Skin of body (tissue), 2 donors: ENCODE measurements around the gene NEK11. TPM values are rescaled to one million over a fixed set of nuclear protein-coding genes. Genes with fewer than 3 reads are reported as not detected.

Experiments
- DNase-seq: peaks from one replicate; lab custom pipeline; 2025; lab: John Stamatoyannopoulos, UW
- total RNA-seq: library from RNA; depleted of rRNA; stranded (reverse); fragments of >200 nt; gene quantifications from one replicate; pipeline ENCODE4 v1.2.3, GENCODE V29; 2014

Gene NEK11
- total RNA-seq, 1 donor from 2014 or later, result 14.9 TPM

DNA sequence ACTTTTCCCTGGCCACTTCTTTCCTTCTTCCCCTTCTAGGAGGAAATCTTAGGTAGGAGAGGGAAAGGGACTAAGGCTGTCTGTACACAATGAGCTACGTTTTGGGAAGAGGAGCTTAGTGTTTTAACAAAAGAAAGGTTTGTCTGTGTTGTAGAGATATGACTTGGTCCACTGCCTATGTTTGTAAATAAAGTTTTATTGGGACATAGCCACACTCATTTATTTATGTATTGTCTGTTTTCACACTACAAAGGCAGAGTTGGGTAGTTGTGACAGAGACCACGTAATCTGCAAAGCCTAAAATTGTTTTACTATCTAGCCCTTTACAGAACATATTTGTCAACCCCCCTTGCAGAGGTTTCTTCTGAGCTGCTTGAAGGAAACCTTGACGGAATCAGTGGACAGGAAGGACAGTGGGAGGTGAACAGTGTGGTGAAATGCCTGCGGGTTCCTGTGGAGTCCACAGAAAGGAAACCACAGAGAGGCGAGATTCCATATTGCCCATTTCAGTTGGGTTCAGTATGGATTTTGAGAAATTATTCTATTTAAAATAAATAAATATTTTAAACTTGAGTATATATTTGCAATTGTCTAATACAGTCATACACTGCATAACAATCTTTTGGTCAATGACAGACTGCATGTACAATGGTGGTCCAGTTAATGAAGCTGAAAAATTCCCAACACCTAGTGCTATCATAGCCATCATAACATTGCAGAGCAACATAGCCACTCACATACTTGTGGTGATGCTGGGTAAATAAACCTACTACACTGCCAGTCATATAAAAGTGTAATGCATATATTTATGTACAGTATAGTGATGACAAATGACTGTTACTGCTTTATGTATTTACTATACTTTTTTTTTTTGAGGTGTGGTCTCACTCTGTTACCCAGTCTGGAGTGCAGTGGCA lies 197.0 kb downstream of the NEK11 start:
- DNase-seq, result no peak

DNA sequence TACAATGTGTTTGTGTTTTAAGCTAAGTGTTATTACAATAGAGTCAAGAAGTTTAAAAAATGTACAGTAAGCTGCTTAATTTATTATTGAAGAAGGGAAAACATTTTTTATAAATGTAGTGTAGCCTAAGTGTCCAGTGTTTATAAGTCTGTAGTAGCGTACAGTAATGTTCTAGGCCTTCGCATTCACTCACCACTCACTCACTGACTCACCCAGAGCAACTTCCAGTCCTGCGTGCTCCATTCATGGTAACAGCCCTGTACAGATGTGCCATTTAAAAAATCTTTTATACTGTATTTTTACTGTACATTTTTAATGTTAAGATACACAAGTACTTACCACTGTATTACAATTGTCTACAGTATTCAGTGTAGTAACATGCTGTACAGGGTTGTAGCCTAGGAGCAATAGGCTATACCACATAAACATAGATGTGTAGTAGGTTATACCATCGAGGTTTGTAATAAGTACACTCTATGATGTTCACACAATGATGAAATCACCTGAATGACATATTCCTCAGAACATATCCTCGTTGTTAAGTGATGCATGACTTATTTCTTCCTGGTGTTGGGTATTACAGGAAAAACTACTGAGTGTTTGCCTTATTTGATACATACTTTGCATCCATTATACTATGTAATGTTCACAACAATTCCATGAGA lies 198.3 kb downstream of the NEK11 start:
- DNase-seq, result no peak

DNA sequence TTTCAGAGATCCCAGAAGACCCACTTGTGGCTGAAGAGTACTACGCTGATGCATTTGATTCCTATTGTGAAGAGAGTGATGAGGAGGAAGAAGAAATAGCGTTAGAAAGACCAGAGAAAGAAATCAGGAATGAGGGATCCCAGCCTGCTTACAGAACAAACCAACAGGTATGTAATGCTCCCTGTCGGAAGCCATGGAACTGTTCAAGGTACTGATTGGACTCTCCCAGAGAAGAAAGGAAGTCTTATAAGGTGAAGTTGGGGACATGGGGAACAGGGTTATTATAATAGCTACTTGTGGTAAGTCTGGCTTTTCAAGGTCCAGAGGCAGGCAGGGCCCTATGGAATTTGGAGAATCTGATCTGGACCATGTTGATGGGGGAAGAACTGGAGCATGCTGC lies 201.8 kb downstream of the NEK11 start:
- no peak for DNase-seq

DNA sequence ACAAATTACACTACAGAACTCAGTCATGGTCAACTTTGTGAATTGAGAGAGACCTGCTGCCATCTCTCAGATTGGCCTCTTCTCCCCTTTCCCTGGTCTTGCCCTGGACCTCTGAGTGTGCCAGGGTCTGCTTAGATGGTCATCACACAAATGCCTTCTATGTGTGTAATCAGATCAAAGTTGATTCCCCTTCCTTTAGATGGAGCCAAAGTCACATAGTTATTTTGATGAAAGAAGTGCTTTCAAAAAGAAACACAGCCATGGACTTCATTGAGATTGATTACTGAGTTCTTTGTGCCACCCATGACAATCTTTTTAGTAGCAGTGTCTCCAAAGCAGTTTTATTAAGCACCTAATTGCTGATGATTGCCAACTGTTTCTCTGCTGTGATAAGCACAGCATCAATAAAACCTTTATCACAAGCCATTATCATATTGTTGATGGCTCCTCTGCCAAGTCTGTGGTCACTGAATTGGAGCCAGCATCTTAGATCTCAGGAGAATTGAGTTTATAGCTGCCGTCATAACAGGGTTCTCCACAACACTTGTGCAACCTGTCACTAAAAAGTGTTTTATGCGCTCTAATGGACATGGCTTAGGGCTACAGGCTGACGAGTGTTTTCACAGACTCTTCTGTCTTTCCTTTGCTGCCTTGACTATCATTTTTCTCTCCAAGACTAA lies 205.2 kb downstream of the NEK11 start:
- no peak for DNase-seq

DNA sequence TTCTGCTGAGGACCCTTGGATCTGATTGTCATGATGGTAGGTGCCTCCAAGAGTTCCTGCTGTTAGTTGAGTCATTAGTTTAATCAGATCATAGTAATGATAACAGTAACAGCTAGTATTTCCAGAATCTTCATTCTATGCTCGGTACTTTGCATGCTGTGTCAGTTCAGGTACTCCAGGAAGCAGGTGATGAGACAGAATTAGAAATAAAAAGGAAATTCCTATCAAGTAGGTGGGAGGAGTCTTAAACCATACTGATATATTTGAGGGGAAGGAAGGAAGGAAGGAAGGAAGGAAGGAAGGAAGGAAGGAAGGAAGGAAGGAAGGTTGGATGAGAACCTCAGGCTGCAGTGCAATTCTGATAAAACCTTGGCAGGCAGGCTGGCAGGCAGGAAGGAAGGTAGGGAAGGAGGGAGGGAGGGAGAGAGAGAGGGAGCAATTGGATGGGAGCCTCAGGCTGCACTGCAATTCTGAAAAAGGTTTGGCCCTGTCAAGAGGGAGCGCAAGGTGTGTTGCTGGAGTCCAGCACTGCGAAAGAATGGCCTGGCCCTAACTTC lies 206.1 kb downstream of the NEK11 start:
- no peak for DNase-seq

DNA sequence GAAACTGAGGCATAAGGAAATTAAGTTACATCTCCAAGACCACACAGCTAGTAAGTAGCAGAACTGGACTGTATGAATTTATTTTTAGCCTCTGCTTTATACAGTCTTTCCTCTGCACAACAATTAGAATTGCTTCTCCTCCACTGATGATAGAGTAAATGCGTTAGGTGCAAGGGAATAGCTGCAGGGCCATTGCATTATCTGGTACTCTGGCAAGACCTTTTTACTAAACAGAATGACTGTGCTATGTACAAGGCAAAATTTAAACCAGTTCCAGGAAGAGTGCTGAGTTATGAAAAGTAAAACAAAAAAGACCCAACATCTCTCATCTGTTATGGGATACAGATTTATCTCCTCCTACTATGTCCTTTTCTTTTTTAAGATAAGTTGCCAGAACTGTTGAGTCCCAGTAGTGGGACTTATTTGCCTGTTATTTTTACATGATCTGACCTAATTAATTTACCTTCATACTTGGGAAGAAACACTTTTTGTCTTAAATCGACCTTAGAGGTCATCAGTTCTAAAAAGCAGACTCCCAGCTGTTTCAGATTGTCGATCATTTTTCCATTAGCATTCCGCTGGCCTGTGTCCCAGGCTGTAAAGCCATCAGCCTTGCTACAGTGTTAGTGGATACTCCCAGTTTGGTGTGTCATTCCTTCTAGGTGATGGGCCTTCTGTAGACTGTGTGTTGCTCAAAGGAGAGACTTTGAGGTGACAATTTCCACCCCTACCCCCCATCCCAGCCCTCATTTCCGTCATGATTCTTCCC lies 207.4 kb downstream of the NEK11 start:
- peak; percentile 9 for DNase-seq

DNA sequence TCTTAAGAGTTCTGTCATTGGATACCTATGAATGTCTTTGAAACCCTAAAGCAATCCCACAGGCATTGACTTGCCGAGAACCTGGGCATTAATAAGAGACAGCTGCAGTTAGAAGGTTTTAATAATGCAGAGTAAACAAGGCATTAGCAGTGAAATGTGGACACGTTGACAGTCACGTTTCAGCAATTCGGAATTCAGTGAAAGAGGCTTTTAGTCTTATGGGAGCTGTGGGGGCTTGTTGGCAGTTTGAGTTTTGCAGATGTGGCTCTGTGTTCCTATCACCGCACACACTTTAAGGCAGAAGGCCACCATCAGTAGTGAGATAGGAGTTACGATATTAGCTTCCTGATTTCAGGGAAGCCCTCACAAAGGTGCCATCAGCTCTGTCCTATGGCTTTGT lies 209.7 kb downstream of the NEK11 start:
- DNase-seq, result no peak

DNA sequence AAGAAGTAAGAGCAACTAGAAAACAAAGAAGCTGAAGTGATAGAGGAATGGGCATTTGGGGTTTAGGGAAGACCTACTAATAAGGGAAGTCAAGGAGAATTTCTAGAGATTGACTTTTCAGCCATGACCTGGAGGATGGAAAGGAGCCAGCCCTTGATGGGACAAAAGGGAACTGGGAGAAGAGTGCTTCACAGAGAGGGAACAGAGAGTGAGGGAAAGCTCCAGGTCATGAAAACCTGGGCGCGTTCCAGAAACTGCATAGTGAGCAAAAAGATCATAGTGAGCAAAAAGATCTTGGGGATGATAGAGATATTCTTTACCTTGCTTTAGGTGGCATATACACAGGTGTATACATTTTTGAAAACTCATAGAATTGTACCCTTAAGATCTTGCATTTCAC lies 211.8 kb downstream of the NEK11 start:
- DNase-seq, result no peak

DNA sequence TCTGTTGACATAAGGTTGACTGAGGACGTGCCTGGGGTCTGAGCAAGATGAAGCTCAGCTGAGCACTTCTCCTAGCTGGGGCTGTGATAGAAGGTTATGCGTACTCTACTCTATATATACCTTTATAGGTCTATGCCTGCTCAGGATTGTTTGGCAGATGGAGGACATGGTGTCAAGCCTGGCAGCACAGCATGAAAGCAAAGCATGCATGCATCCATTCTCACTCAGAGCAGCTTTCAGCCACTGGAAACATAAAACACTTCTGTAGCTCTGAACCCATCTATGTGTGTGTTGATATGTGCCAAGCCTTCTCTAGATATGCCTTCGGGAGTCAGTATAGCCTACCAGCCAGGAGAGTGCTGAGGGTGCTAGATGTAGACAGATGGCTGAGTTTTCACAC lies 212.6 kb downstream of the NEK11 start:
- no peak for DNase-seq

DNA sequence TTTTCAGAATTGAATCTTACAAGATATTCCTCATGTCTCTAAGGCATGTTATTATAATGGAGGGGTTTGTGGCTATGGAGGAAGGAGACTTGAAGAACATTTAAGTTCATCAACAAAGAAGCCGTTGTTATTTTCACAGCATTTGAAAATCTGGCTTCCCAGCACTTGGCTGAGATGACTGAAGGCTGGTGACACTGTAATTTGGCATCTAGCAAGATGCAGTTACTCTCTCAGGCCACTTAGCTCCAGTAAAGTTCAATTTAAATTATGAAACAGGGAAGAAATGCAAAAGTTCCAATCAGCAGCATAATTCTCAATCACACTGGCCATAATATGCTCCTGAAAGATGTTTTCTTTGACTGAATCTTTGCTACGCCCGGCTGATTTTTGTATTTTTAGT lies 215.5 kb downstream of the NEK11 start:
- no peak for DNase-seq

DNA sequence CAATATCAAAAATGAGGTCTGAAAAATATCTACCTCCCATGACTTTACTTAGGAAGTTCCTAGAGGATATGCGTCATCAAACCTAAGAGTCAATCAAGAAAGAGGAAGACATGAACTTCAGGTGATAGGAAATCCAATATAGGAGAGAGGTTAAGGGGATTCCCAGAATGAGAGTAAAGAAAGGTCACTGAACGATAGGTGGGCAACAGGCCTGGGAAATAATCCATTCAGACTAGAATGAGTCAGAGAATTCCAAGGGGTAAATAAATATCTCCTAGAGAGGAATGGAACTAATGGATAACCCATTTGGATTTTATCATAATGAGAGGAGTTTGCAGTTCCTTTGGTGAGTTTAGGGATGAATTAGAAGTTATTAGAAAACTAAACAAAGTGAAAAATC lies 223.8 kb downstream of the NEK11 start:
- DNase-seq, result no peak

DNA sequence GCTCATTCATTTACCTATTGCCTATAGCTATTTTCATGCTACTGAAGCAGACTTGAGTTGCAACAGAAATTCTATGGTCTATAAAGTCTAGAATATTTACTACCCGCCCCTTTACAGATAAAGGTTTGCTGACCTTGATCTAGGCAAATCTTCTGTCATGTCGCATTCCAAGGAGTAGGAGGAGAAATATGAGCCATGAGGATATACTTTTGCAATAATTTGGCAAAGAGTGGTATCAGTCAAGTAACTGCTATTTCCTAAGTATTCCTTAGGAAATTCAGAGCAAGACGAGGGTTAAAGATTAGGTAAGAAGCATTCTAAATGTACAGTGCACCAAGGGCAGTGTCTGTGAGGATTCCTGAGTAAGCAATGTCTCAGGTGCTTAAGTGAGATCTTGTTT lies 233.8 kb downstream of the NEK11 start:
- DNase-seq, result no peak

DNA sequence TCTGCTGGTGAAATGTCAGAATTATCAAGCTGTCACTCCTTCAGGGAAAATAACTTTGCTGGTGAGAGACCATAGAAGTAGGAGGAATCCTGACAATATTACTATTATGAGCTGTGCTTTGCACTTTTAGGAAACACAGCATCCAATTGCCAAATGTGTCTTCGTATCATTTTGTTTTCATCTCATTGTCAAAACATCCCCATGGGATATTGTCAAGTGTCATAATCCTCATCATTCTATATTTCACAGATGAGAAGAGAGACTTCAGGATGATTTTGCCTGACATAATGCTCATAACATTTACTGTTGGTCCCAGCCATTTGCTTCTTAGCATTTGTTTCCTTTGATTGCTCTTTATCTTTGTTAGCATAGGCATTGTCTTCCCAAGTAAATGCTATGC lies 234.4 kb downstream of the NEK11 start:
- no peak for DNase-seq

DNA sequence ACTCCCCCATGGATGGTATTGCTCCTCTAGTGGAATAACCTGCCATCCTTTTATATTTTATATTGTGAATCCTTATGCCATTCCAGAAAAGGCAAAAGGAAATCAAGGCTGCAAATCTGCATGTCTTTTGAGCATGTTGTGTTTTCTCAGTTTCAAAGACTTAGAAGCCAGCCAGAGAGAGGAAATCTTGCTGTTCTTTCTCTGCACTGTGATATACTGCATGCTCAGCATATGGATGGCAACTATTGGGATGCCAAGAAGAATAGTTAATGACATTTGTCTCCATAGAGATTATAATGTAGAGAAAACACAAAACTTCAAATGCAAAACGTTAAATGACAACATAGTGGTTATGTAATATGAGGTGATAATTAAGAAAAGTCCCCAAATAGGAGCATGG lies 248.9 kb downstream of the NEK11 start:
- no peak for DNase-seq

DNA sequence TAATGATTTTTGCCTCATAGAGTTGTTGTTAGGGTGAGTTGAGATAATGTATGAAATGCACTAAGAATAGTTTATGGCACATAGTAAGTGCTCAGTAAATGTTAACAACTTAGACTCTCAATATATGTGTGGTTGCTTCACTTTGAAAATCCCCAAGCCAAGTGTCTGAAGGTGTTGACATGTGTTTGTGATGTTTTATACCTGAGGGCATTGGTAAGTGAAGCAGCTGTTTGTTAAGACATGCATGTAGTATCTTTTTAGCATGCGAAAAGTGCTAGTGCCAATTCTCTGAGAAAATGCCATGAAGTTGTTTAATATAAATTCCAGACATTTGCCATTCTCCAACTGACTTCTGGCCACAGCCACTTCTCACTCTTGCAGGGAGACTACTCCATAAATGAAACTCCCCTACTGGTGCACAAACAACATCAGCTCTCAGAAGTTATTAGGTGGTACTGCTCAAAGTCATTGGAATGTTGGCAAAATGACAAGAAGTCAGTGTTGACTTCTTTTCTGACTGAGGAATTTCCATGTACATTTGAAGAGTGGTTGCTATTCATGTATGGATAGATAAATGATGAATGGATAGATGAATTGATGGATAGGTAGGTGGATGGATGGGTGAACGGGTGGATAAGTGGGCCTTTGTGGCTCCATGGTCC lies 251.3 kb downstream of the NEK11 start:
- no peak for DNase-seq

DNA sequence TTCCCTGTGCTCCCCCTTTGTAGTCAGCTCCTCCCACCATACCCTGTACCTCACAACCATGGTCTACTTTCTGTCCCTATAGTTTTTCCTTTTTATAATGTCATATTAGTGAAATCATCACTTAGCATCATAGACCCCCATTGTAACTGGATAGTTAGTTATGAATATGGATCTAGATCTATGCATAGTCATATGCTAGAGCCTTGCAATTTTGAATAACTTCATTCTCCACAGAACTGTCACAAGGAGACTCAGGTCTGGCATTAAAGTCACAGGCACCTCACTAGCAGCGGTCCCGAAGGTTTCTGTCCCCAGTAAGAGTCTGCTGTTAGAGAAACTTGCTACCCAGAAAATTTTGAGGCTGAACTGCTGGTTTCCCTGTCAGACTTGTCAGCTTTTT lies 252.9 kb downstream of the NEK11 start:
- DNase-seq, result no peak

DNA sequence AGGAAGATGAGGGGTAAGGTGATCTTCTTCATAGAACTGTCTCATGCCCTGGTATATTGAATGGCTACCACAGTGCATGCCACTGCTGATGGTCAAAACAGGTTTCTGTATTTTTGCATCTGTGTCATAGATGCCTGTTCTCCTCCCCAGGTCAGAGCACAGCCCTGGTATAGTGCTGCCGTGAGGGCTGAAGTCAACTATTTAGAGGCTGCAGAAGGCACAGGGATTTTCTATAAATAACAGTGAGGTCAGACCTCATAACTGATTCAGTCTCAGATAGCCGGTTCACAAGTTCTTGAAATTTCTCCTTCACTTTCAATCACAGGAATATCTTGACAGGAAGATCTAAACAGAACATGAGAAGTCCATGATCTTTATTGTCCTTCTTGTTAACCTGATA lies 255.7 kb downstream of the NEK11 start:
- DNase-seq, result no peak

DNA sequence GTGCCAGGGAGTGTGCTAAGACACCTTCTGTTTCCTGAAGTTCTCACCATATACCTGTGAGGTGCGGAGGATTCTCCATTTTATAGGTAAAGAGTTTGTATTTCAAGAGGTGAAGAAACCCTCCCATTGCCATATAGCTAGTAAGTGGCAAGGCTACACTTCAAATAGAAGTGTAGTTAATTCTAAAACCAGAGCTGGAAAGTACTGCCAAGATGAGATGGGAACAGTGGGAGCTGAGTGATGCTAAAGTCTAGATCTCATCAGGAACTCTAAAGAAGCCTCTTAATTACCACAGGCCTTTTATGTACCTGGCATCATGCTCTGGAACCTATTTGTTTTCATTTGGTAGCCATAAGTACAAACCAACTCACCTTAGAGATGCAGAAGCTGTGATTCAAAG lies 256.3 kb downstream of the NEK11 start:
- DNase-seq, result no peak

DNA sequence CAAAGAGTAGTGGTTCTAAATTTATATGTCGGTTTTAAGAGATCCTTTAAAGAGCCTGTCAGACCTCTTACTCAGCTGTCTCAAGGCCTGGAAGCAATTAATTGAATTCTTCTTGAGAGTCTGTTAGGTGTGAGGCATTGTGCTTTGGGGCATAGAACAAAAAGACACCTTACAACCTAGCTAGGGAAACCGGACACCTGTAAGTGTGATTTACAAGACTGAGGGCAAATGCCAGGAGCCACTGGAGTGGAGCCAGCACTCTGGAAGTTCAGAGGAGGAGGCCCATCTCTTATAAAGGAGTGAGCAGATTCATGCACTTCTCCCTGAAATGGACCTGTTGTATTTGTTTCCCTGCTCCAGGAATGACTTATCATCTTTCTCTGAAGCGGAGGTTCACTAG lies 257.2 kb downstream of the NEK11 start:
- DNase-seq, result no peak

DNA sequence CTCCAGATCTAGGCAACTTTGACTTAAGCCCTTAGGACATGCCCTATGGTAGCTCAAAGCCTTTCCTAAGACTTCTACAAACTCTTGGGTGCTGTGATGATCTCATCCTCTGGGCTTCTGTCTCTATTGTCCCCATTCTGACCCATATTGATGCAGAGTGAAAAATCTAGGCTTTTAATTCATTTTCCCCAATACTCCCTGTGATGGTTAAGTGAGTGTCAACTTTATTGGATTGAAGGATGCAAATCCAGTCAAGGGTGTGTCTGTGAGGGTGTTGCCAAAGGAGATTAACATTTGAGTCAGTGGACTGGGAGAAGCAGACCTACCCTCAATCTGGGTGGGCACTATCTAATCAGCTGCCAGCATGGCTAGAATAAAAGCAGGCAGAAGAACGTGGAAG lies 257.6 kb downstream of the NEK11 start:
- no peak for DNase-seq

DNA sequence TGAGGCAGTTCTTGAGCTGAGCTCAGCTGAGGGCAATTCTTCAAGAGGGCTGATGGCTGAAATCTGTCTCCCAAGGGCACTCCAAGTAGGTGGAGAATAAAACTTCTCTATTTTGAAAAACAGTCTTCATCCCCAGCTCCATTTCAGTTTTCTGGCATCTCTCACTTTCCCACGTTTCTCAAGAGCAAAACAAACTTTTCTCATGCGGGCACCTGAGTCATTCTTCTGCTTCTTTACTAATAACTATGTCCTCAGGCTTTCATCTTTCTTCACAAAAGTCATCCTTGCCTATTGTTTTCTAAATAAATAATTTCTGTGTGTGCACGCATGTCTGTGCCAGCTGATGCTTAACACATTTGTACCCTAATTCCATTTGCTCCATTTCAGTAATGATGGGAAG lies 258.8 kb downstream of the NEK11 start:
- no peak for DNase-seq
